CD4-positive, alpha-beta T cell treated with Interleukin-17A for 1 hour (primary cell): ENCODE data around the gene DCLRE1B.

ENCODE experiments used
- DNase-seq: peaks from one replicate; pipeline ENCODE4 v3.0.0-alpha.2; 2020

The DCLRE1B gene

DNA sequence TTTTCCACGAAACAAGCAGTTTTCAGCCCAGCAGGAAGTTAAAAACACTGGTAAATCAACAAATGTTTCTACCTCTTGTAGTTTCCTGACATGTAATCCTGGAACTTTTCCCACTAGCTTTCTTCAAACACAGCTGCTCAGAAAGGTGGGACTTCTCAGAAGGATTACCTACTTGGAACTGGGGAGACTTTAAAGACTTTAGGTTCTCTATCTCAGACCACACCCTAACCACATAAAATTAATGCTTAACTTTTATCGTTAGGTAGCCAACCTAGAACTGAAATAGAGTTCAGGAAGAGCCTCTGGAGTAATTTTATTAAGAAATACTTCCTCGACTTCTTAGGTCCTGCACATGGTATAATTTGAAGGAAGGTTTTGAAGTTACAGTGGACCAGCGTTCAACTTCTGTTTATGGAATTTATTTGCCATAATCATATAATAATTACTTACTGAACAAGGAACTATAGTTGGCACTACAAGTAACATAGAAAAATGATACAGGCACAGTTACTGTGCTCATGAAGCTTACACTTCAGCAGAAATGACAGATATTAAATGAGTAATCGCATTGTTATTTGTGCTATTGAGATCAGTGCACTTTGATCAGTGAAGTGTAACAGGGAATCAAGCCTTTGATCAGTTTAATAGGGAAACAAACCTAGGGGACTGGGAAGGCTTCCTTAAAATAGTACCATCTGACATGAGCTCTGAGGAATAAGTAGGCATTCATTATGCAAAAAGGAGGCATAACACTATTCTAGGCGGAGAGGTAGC is 17.5 kb upstream of the DCLRE1B start, which contains the start of gene BCL2L15:
Gene BCL2L15 (minus strand): TSS at position 180 of the 774 bp plus-strand sequence. CDS start 206 bp downstream, outside the sequence.
- no peak for DNase-seq

DNA sequence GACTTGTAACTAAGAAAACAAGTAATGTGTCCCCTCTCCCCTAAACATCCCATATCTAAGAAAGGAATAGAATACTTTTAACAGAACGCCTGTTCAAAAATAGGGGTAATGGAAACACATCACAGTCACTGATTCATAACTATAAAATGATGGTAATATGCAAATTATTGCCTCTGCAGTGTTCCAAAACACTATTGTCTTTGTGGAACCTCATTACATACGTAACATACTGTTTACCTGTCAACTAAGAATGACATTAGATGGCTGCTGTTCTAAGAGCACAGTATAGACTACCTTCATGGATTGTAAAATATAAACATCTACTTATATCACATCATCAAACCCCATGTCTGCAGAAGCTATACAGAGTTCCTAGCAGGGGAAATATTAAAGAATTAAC is 14.3 kb upstream of the DCLRE1B start:
- no peak for DNase-seq

DNA sequence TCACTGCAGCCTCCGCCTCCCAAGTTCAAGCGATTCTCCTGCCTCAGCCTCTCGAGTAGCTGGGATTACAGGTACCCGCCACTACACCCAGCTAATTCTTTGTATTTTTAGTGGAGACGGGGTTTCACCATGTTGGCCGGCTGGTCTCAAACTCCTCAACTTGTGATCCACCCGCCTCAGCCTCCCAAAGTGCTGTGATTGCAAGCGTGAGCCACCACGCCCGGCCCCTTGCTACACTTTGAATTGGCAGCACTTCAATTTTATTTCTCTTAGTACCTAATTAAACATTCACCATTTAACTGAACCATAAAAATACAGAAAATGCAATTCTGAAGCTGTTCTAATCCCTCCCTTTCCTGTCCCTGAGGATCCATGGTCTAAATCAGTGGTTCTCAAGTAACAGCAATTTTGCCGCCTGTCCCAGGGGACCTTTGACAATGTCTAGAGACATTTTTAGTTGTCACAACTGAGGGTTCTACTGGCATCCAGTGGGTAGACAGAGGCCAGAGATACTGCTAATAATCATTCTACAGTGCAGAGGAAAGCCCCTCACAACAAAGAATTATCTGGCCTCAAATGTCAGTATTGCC is 13.4 kb upstream of the DCLRE1B start:
- DNase-seq, result no peak

GRCh38 chr1:113893267-113893666 is 11.9 kb upstream of the DCLRE1B start:
- DNase-seq, result no peak

DNA sequence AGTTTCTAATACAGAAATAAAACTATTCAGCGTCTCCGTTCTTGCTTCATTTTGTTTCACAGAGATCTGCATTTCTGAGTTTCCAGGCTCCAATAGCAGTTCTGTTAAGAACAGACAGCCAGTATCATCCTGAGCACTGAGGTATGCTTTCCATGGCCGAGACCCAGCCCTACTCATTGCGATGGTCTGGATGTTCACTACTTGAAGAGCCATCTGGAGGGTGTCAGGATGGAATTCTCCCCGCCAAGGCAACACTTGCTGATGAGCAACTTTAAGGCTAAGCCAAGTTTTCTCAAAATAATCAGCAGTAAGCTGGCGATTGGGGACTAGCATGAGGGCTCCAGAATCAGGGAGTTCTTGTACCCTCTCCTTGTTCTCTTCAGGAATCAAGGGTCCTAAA is 10.0 kb upstream of the DCLRE1B start:
- DNase-seq, result no peak

DNA sequence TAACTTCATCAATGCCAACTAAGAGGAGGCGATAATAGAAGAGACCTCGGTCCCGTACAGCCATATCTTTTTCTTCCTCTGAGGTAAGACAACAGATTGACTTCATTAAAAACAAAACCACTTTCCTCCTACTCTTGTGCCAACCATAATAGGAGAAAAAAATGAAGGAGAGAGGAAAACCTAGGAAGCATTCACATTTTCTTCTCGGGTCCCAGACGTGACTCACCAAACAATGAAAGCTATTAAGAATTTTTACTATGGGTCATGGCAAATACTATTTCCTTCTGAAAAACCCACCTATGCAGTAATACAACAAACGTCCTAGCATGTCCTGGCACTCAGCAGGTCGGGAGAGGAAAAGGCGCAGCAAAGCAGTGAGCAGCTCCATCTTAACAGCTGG is 9.2 kb upstream of the DCLRE1B start:
- no peak for DNase-seq

GRCh38 chr1:113898241-113898814 is 6.8 kb upstream of the DCLRE1B start:
- DNase-seq, result no peak

- no peak for DNase-seq
Observed at GRCh38 chr1:113899111-113899510, 6.0 kb upstream of the DCLRE1B start.

DNA sequence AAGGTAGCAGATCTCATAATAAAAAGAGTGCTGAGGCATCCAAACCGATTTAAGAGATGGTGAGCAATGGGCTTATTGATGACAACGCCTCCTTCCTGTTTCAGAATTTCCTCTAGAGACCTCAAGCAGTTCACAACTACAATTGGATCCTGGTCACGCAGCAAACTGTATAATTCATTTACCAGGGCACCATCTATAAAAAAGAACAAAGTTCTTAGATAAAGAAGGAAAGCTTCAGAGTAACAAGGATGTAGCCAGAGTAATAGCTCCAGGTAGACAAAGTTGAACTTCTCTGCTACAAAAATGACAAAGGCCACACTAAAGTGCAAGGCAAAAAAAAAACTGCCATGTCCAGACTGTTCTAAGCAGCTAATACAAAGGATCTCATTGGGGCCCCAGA is 3.9 kb upstream of the DCLRE1B start:
- DNase-seq, result no peak

GRCh38 chr1:113903501-113904292 is 1.4 kb upstream of the DCLRE1B start:
- peak; percentile 39 for DNase-seq

DNA sequence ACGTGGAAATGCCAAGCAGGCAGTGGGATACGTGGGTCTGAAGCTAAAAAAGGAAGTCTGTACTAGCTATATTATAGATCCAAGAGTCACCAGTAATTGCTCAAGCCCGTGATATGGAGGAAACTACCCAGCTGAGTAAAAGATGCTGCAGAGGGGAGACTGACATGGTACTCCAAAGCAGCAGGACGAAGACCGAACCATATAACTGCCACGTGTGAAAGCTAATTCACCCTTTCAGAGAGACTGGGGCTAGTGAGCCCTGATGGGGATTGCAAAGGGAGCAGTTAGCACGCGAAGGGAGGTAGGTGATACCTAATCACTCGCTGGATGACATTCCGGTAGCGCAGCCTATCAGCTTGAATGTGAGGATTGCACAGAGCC is 843 bp upstream of the DCLRE1B start:
- DNase-seq, result no peak

DNA sequence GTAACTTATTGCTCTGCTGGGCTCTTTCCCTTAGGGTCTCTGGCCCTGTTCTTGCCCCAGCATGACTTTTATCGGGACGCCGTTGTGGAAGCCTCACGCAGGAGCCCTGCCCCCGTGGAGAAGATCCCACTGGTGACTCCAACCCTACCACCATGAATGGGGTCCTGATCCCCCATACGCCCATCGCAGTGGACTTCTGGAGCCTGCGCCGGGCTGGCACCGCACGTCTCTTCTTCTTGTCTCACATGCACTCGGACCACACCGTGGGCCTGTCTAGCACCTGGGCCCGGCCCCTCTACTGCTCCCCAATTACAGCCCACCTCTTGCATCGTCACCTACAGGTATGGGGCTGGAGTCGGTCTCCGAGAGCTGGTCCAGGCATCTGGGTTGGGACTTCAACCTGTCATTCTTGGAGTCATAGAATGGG is 322 bp downstream of the DCLRE1B start:
- DNase-seq, result no peak

- DNase-seq, result no peak
Observed at GRCh38 chr1:113912594-113913311, 7.6 kb downstream of the DCLRE1B start.

DNA sequence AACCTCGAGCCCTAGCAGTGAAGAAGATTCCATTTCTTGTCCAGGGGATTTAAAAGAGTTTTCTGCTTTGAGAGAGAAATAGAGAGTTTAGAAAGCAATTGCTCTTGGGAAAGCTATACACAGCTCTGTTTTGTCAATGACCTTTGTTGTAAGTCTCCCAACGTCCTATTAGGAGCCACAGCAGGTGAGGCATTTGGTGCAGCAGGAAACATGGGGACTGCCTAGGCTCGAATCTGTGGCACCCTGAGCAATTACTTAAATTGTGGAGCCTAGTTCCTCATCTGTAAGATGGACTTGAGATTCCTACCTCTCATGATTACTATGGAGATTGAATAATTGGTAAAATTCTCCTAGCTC is 8.2 kb downstream of the DCLRE1B start:
- DNase-seq, result no peak

DNA sequence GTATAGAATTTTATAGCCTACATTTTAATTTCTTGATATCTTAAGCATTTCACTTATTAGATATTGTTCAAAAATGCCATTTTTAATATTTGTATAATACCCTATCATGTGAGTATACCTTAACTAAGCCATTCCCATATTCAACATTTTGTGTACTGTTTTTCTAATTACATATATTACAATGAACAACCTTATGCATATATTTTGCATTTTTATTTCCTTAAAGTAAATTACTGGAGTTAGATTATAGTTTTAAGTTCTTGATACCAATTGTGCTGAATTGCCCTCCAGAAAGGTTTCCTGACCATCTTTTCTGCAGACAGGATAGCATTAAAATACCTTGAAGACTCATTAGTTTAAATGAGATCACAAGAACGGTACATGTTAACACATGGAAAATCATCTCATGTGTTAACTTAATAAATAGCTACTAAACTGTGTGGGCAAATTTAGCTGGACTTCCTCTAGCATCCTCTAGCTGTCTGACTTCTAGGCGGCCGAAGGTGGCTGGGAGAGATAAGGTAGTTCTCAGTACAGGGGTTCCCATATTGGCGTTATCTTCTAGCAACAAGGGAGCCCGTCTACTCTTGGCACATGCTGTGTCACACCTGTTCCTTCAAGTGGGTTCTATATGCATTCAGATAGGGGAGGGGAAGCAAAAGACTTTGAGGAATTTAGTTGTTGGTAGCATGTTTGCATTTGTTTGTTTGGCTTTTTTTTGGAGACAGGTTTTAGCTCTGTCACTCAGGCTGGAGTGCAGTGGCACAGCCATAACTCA is 8.9 kb downstream of the DCLRE1B start:
- DNase-seq, result no peak

- no peak for DNase-seq
Observed at GRCh38 chr1:113916974-113917373, 11.8 kb downstream of the DCLRE1B start.

DNA sequence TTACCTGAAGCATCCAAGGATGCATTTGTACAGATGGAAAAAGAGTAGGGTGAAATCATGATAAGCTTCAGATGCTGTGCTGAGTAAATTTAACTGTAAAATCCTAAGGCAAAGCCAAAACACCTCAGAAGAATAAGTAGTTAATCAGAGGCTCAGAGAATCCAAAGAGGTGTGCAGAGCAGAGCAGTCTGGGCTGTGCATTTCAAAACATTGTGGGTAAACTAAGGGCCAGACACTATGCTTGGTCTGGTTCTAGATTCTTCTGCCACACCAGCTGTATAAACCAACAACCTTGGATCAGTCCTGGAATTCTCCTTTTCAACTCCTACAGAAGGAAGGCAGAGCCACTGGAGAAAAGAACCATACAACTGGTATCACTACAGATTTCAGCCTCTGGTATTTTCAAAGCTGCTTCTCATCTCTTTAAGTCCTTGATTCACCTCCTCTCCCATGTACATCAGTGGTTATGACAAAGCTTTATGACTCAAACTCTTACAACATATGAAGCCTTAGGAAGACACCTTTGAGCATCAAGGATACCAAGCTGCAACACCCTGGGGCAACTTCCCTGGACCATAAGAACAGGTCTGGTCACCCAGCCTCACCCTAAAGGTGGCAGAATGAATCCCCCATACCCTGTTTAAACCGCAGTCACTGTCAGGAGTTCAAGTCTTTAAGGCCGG is 12.4 kb downstream of the DCLRE1B start:
- no peak for DNase-seq

GRCh38 chr1:113918243-113918642 is 13.1 kb downstream of the DCLRE1B start:
- DNase-seq, result no peak

DNA sequence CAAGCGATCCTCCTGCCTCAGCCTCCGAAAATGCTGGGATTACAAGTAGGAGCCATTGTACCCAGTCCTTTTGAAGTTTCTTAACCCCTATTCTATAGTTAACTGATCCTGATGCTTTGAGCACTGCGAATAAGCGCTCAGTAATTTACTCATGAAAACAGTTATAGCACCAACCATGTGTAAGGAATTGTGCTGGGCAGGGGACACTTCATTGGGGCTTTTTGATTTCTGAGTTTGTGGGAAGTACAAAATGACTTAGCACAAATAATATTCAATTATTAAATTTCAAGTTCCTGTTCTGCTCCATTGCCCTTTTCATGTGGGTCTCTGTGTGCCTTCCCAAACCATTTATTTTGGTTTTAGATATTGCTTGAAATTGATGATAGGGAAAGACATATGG is 17.8 kb downstream of the DCLRE1B start:
- DNase-seq, result no peak

GRCh38 chr1:113924473-113924872 is 19.3 kb downstream of the DCLRE1B start:
- DNase-seq, result no peak

DNA sequence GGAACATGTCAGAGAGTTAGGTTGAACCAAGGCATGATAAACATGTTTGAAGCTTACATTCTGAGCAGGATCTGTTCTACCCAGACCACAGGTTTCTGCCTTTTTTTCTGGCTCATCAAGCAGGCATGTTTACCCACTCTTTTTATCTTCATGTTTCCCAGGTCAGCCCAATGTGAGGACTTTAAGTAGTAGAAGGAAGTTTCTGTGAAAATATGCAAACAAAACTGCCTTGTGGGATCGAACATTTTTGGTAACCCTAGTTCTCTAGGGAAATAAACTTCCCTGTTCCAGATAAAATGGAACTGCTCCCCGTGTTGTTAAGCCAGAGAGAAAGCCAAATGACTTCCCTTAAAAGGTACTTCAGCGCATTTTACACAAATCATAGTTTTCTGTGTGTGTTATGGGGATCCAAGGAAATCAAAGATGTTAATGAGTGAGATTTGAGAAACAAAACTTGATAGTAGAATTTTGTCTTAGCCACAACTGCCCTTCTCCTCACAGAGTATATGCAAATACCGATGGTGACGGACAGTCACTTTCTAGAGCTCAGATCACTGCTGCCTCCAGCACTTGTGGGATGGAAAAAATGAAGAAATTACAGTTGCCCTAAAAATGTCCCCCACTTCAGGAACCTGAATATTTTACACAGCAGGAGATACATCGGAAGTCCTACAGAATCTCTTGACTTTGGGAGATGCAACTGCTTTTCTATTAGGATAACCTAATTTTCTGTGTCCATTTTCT is 23.2 kb downstream of the DCLRE1B start:
- no peak for DNase-seq
